IMR-90 (cell line): ENCODE results near the gene ABHD17C. TPM values are rescaled to one million over a fixed set of nuclear protein-coding genes. Genes with fewer than 3 reads are reported as not detected.

Experiments
- ATAC-seq: fragments of 200-7000 bp; cut with Tn5 transposase; 2 replicates; pipeline ENCODE4 v1.9.1; 2020; ENCODE audit warnings: low read depth, mild to moderate bottlenecking, moderate library complexity
- BruUV-seq: library from RNA; stranded (reverse); fragments of 400-500 nt; replicated peaks from 2 replicates; lab custom pipeline; 2021; lab: Mats Ljungman, UMichigan
- CTCF ChIA-PET: fragments of 300-600 bp; formaldehyde crosslinking; extraction: SDS; loops from one replicate; lab custom pipeline; 2021; ENCODE audit warnings: antibody characterized with exemption; lab: Yijun Ruan, JAX
- POLR2A ChIA-PET: fragments of 300-600 bp; sonication (Branson Sonifier 250); formaldehyde crosslinking; loops from one replicate; lab custom pipeline; 2022; ENCODE audit warnings: antibody characterized with exemption; ENCODE audit not compliant: unreplicated experiment; lab: Charles Lee
- DNase-seq: peaks from one replicate; pipeline ENCODE4 v3.0.0; 2013
- H2AFZ ChIP-seq: replicated peaks from 2 replicates; pipeline ENCODE3; 2013; ENCODE audit warnings: low read length, mild to moderate bottlenecking; ENCODE audit not compliant: poor library complexity
- H2AK5ac ChIP-seq: 2 replicates; pipeline ENCODE4 v1.6.1; 2013; ENCODE audit warnings: low read depth, low read length, inconsistent platforms
- H2AK9ac ChIP-seq: replicated peaks from 2 replicates; pipeline ENCODE3; 2013; ENCODE audit warnings: mild to moderate bottlenecking, low read depth, low read length, moderate library complexity; ENCODE audit not compliant: poor library complexity
- H2BK120ac ChIP-seq: 2 replicates; pipeline ENCODE4 v1.6.1; 2013; ENCODE audit warnings: low read depth, low read length, inconsistent platforms
- H2BK15ac ChIP-seq: 3 replicates; pipeline ENCODE4 v1.6.1; 2013; ENCODE audit warnings: low read depth, low read length, inconsistent platforms
- H2BK20ac ChIP-seq: 2 replicates; pipeline ENCODE4 v1.6.1; 2013; ENCODE audit warnings: low read depth, mild to moderate bottlenecking, inconsistent platforms, low read length, moderate library complexity
- H2BK5ac ChIP-seq: 2 replicates; pipeline ENCODE4 v1.6.1; 2013; ENCODE audit warnings: mild to moderate bottlenecking, low read depth, low read length, inconsistent platforms; ENCODE audit not compliant: poor library complexity, severe bottlenecking
- H3K14ac ChIP-seq: replicated peaks from 2 replicates; pipeline ENCODE4 v1.6.1; 2013; ENCODE audit warnings: low read depth, low read length, inconsistent platforms
- H3K18ac ChIP-seq: 2 replicates; pipeline ENCODE4 v1.6.1; 2013; ENCODE audit warnings: low read depth, low read length, control low read depth
- H3K23ac ChIP-seq: 2 replicates; pipeline ENCODE4 v1.6.1; 2013; ENCODE audit warnings: low read depth, low read length, inconsistent platforms
- H3K27ac ChIP-seq: 2 replicates; pipeline ENCODE4 v1.5.1; 2013; ENCODE audit warnings: mild to moderate bottlenecking, control low read depth, low read length; ENCODE audit not compliant: insufficient read depth
- H3K27me3 ChIP-seq: 2 replicates; pipeline ENCODE4 v1.6.1; 2013; ENCODE audit warnings: low read length; ENCODE audit not compliant: control insufficient read depth, insufficient read depth
- H3K36me3 ChIP-seq: 2 replicates; pipeline ENCODE4 v1.6.1; 2013; ENCODE audit warnings: low read length, mixed read lengths; ENCODE audit not compliant: control insufficient read depth, insufficient read depth
- H3K4ac ChIP-seq: 2 replicates; pipeline ENCODE4 v1.6.1; 2013; ENCODE audit warnings: low read depth, low read length, inconsistent platforms
- H3K4me1 ChIP-seq: 2 replicates; pipeline ENCODE4 v1.6.1; 2013; ENCODE audit warnings: low read length, mixed read lengths; ENCODE audit not compliant: control insufficient read depth, insufficient read depth
- H3K4me2 ChIP-seq: 2 replicates; pipeline ENCODE4 v1.6.1; 2013; ENCODE audit warnings: low read depth, mild to moderate bottlenecking, control low read depth, low read length, moderate library complexity
- H3K4me3 ChIP-seq: 2 replicates; pipeline ENCODE4 v1.5.1; 2013; ENCODE audit warnings: low read depth, mild to moderate bottlenecking, control low read depth, low read length, moderate library complexity; ENCODE audit not compliant: insufficient read depth
- H3K56ac ChIP-seq: 2 replicates; pipeline ENCODE4 v1.6.1; 2013; ENCODE audit warnings: low read length, inconsistent platforms; ENCODE audit not compliant: insufficient read depth; ENCODE audit errors: extremely low read depth
- H3K79me1 ChIP-seq, 2 experiments: 2 replicates each; pipeline ENCODE4 v1.6.1; 2013; ENCODE audit warnings: low read length in 2 of 2, inconsistent platforms in 1 of 2, low read depth in 1 of 2
- H3K9ac ChIP-seq: 2 replicates; pipeline ENCODE4 v1.6.1; 2013; ENCODE audit warnings: low read depth, low read length, control low read depth
- H3K9me1 ChIP-seq: 2 replicates; pipeline ENCODE4 v1.6.1; 2013; ENCODE audit warnings: low read length, inconsistent platforms; ENCODE audit not compliant: insufficient read depth
- H3K9me3 ChIP-seq: 2 replicates; pipeline ENCODE4 v1.6.1; 2013; ENCODE audit warnings: low read length; ENCODE audit not compliant: control insufficient read depth, insufficient read depth
- H4K20me1 ChIP-seq: 2 replicates; pipeline ENCODE4 v1.6.1; 2013; ENCODE audit warnings: low read length, inconsistent platforms; ENCODE audit not compliant: insufficient read depth
- H4K5ac ChIP-seq: 2 replicates; pipeline ENCODE4 v1.6.1; 2013; ENCODE audit warnings: mild to moderate bottlenecking, low read depth, low read length, control low read depth
- H4K8ac ChIP-seq, 2 experiments: 2 replicates each; pipeline ENCODE4 v1.6.1; 2013; ENCODE audit warnings: low read depth in 2 of 2, low read length in 2 of 2, control low read depth in 1 of 2, inconsistent platforms in 1 of 2
- H4K91ac ChIP-seq: 2 replicates; pipeline ENCODE4 v1.6.1; 2013; ENCODE audit warnings: low read depth, low read length, inconsistent platforms; ENCODE audit not compliant: insufficient read depth
- CEBPB ChIP-seq: IDR thresholded peaks from 2 replicates; pipeline ENCODE4 v1.6.1; 2012; ENCODE audit warnings: low read depth, low read length, improper control_type of control experiment
- FOS ChIP-seq: fragments of 150-350 bp; IDR thresholded peaks from 2 replicates; pipeline ENCODE4 v1.6.1; 2016; ENCODE audit warnings: low read depth, low read length
- MAZ ChIP-seq: IDR thresholded peaks from 2 replicates; pipeline ENCODE4 v1.6.1; 2012; ENCODE audit warnings: low read depth, mild to moderate bottlenecking, low read length, improper control_type of control experiment, moderate library complexity, borderline replicate concordance
- MXI1 ChIP-seq: IDR thresholded peaks from 2 replicates; pipeline ENCODE4 v1.6.1; 2012; ENCODE audit warnings: low read depth, mild to moderate bottlenecking, low read length, moderate library complexity, borderline replicate concordance
- RAD21 ChIP-seq: IDR thresholded peaks from 2 replicates; pipeline ENCODE4 v1.6.1; 2012; ENCODE audit warnings: low read length, improper control_type of control experiment
- RCOR1 ChIP-seq: IDR thresholded peaks from 2 replicates; pipeline ENCODE4 v1.6.1; 2012; ENCODE audit warnings: mild to moderate bottlenecking, low read length, improper control_type of control experiment; ENCODE audit not compliant: insufficient replicate concordance
- RFX5 ChIP-seq: IDR thresholded peaks from 2 replicates; pipeline ENCODE4 v1.8.0; 2012; ENCODE audit warnings: low read depth, mild to moderate bottlenecking, low read length, moderate library complexity
- SMC3 ChIP-seq: fragments of 150-350 bp; IDR thresholded peaks from 2 replicates; pipeline ENCODE4 v1.6.1; 2016; ENCODE audit warnings: low read depth, mild to moderate bottlenecking, antibody characterized with exemption, low read length, moderate library complexity
- WGBS, 2 experiments: methylation state at CpG; one replicate each; pipeline versions ENCODE4 v1.1.5 to v1.1.7; 2013; ENCODE audit warnings: missing lambda C conversion rate in 2 of 2; ENCODE audit not compliant: insufficient read length in 1 of 2; ENCODE audit errors: extremely low coverage in 2 of 2; 5-methylcytosine and 5-hydroxymethylcytosine counted together
- dilution Hi-C: fragments of 300-500 bp; cut with HindIII; formaldehyde crosslinking; loops from one replicate; pipeline ENCODE4 v1.14.3; 2018; ENCODE audit warnings: low sequenced_read_pairs; ENCODE audit not compliant: unreplicated experiment
- in situ Hi-C: fragments of 300-500 bp; cut with MboI; formaldehyde crosslinking; loops from 3 replicates; pipeline ENCODE4 v1.14.3; 2019; ENCODE audit warnings: low sequenced_read_pairs, inconsistent platforms, mixed read lengths
- intact Hi-C: fragments of 100-400 bp; cut with micrococcal nuclease; formaldehyde crosslinking; loops from 2 replicates; pipeline ENCODE4 v1.10.0; 2022
- polyA plus RNA-seq, 3 experiments: library from polyadenylated mRNA; depleted of rRNA; stranded (reverse); fragments of >200 nt; gene quantifications; 2 replicates each; pipeline ENCODE4 v1.2.3, GENCODE V29; 2012; ENCODE audit warnings: low replicate concordance in 1 of 3
- total RNA-seq: library from RNA; depleted of rRNA; stranded (reverse); fragments of >200 nt; gene quantifications from 2 replicates; pipeline ENCODE4 v1.2.3, GENCODE V29; 2012
- TF ChIP-seq, protein P1 (sequence below): fragments of 150-350 bp; IDR thresholded peaks from 2 replicates; pipeline ENCODE4 v1.6.1; 2017; ENCODE audit warnings: mild to moderate bottlenecking, antibody characterized with exemption, low read length, low read depth
- TF ChIP-seq, protein P2 (sequence below): conservative IDR thresholded peaks from 2 replicates; pipeline ENCODE4 v1.5.1; 2012; ENCODE audit warnings: mild to moderate bottlenecking, low read depth, low read length, improper control_type of control experiment
- TF ChIP-seq, protein P3 (sequence below): fragments of 150-350 bp; IDR thresholded peaks from 2 replicates; pipeline ENCODE4 v1.6.1; 2016; ENCODE audit warnings: low read depth, mild to moderate bottlenecking, low read length, moderate library complexity, borderline replicate concordance

ABHD17C gene
- total and polyA plus RNA-seq, 2 of the 4 experiments (the other 2 are of a cell fraction) = 5.4 to 10.3 TPM

DNA sequence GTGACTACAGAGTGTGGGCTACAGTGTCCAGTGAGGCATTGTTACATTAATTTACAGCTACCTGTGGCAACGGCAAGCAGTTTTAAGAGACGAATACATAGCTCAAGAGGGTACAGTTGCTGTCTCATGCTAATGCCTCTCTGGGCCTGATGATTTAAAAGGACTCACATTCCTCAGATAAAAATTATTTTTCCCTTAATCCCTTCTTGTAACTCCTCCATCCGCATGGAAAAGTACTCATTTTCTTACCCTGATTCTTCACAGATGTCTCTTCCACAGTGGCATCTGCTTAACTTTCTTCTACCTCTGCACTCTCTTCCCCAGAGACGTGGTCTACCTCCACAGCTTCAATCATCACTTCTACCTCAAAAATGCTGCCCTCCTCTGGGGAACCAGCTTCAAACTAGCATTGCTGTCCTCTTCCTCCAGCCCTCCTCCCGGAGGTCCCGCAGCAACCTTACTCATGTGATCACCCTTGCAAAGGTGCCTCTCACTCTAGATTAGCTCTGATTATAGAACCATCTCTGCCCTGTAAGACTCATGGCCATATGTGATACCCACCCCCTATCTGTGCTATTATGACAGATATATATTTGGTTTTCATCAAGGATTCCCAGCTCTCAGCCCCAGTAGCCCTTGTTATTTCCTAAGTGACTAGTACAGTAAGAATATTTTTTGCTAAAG is 21.4 kb upstream of the ABHD17C start:
- Histone ChIP-seq H3K36me3 (no peaks in the 10 kb centered on the region), H2AK5ac (peak overlapping the region; percentile 42; the same call in 1 of the 2 replicates), H3K4me2 (no peak overlapping the region), H2BK20ac (peak overlapping the region; percentile 74; the same call in 1 of the 2 replicates), H3K9ac (no peak overlapping the region), H3K27me3 (no peaks in the 10 kb centered on the region), H4K20me1 (no peaks in the 10 kb centered on the region), H3K27ac (no peak overlapping the region), H3K9me3 (no peaks in the 10 kb centered on the region), H3K18ac (peak overlapping the region; percentile 91), H3K14ac (no peak overlapping the region; the same call in 1 of the 2 replicates), H3K4me1 (peaks cover 14% of the 10 kb centered on the region), H3K4me3 (no peak overlapping the region), H2BK15ac (peak overlapping the region; percentile 87; the same call in 1 of the 3 replicates), H3K4ac (peak overlapping the region; percentile 40; the same call in 1 of the 2 replicates), H2AFZ (peak overlapping the region; percentile 40), H4K91ac (no peak overlapping the region; the same call in 1 of the 2 replicates), H3K56ac (no peak overlapping the region), H2BK5ac (no peak overlapping the region), H3K23ac (no peak overlapping the region), H2AK9ac (no peak overlapping the region), H4K5ac (peak overlapping the region; percentile 72; the same call in 1 of the 2 replicates), H2BK120ac (peak overlapping the region; percentile 72), H4K8ac (peak overlapping the region; percentile 24 to 50; a peak in 1 of 4 replicates), H3K79me1 (no peaks in the 10 kb centered on the region), H3K9me1 (0 out of 2 replicates have a peak, but pooled peaks cover 2% of the 10 kb centered on the region)
- in situ Hi-C loops = no loop called here
- DNase-seq = no peak
- ATAC-seq = peak; percentile 35
- no peak for TF ChIP-seq MAZ
- TF ChIP-seq RCOR1 = no peak
- no peak for TF ChIP-seq RFX5
- TF ChIP-seq, protein P1, sequence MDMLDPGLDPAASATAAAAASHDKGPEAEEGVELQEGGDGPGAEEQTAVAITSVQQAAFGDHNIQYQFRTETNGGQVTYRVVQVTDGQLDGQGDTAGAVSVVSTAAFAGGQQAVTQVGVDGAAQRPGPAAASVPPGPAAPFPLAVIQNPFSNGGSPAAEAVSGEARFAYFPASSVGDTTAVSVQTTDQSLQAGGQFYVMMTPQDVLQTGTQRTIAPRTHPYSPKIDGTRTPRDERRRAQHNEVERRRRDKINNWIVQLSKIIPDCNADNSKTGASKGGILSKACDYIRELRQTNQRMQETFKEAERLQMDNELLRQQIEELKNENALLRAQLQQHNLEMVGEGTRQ = no peak
- TF ChIP-seq SMC3 = no peak
- TF ChIP-seq FOS = no peak
- TF ChIP-seq, protein P2, sequence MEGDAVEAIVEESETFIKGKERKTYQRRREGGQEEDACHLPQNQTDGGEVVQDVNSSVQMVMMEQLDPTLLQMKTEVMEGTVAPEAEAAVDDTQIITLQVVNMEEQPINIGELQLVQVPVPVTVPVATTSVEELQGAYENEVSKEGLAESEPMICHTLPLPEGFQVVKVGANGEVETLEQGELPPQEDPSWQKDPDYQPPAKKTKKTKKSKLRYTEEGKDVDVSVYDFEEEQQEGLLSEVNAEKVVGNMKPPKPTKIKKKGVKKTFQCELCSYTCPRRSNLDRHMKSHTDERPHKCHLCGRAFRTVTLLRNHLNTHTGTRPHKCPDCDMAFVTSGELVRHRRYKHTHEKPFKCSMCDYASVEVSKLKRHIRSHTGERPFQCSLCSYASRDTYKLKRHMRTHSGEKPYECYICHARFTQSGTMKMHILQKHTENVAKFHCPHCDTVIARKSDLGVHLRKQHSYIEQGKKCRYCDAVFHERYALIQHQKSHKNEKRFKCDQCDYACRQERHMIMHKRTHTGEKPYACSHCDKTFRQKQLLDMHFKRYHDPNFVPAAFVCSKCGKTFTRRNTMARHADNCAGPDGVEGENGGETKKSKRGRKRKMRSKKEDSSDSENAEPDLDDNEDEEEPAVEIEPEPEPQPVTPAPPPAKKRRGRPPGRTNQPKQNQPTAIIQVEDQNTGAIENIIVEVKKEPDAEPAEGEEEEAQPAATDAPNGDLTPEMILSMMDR = no peak
- no peak for TF ChIP-seq MXI1
- TF ChIP-seq CEBPB = no peak
- TF ChIP-seq, protein P3, sequence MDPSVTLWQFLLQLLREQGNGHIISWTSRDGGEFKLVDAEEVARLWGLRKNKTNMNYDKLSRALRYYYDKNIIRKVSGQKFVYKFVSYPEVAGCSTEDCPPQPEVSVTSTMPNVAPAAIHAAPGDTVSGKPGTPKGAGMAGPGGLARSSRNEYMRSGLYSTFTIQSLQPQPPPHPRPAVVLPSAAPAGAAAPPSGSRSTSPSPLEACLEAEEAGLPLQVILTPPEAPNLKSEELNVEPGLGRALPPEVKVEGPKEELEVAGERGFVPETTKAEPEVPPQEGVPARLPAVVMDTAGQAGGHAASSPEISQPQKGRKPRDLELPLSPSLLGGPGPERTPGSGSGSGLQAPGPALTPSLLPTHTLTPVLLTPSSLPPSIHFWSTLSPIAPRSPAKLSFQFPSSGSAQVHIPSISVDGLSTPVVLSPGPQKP = no peak
- TF ChIP-seq RAD21 = no peak
- intact Hi-C loops = no loop called here
- dilution Hi-C loops = no loop called here
- ChIA-PET CTCF (interaction anchor here (0.9 to 1.4 kb wide), 4 partner anchors 11 to 71 kb away, joined by 3 to 6 read pairs (median 4); no protein-coding TSS in a partner anchor), POLR2A (no interaction called here)
- BruUV-seq = no TSS peak
- 83% methylated on average over 3 of the region's 6 CpGs; no CpG with 5 or more reads in 1 of the 2 experiments for WGBS, 2 experiments
